Astrocyte of the spinal cord (primary cell): Measurements from ENCODE around the gene NPR2.

Experiments
- DNase-seq: peaks from one replicate; pipeline ENCODE4 v3.0.0; 2011; ENCODE audit warnings: low read depth, low spot score
- H3K4me3 ChIP-seq: 2 replicates; pipeline ENCODE4 v1.5.1; 2011; ENCODE audit warnings: low read depth, mild to moderate bottlenecking, low read length, moderate library complexity
- in situ Hi-C: cut with HindIII; loops from 2 replicates; pipeline ENCODE4 v1.10.0; 2017; ENCODE audit warnings: low sequenced_read_pairs
- TF ChIP-seq, protein P1 (sequence below): IDR thresholded peaks from 2 replicates; pipeline ENCODE4 v1.5.1; 2012; ENCODE audit warnings: low read depth, mild to moderate bottlenecking, low read length, inconsistent platforms

NPR2 gene

GRCh38 chr9:35814106-35814840 lies 22.9 kb downstream of the NPR2 start:
- TF ChIP-seq, protein P1, sequence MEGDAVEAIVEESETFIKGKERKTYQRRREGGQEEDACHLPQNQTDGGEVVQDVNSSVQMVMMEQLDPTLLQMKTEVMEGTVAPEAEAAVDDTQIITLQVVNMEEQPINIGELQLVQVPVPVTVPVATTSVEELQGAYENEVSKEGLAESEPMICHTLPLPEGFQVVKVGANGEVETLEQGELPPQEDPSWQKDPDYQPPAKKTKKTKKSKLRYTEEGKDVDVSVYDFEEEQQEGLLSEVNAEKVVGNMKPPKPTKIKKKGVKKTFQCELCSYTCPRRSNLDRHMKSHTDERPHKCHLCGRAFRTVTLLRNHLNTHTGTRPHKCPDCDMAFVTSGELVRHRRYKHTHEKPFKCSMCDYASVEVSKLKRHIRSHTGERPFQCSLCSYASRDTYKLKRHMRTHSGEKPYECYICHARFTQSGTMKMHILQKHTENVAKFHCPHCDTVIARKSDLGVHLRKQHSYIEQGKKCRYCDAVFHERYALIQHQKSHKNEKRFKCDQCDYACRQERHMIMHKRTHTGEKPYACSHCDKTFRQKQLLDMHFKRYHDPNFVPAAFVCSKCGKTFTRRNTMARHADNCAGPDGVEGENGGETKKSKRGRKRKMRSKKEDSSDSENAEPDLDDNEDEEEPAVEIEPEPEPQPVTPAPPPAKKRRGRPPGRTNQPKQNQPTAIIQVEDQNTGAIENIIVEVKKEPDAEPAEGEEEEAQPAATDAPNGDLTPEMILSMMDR: peak; percentile 41
- peak; percentile 52 for DNase-seq
- in situ Hi-C loops: no loop called here
- peak overlapping the region; percentile 78 for H3K4me3 ChIP-seq

- in situ Hi-C loops: no loop called here
- TF ChIP-seq, protein P1: no peak
- peak within 1 kb of the TSS; percentile 78 for H3K4me3 ChIP-seq
- peak; percentile 99 for DNase-seq
Observed at GRCh38 chr9:35814841-35815543, 23.6 kb downstream of the NPR2 start, which contains the start of gene HINT2. HINT2 (minus strand) TSS chr9:35815042; CDS start chr9:35814979, 63 bp downstream.

DNA sequence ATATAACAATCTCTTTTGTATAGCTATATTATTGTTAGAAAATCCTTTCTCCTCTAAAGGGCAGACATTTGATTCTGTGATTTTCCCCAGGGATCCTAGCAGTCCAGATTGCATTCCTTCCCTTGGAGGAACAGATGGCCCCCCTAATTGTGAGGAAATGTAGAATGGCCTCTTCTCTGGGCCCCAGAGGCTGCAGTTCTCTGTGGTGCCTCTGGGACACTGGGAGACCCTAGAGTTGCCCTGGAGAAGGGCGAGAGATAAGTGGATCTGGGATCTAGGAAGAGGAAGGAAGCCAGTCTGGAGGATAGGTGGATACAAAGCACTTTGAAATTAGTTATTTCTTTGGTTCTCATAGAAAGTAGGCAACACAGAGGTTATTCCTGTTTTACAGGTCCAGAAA lies 25.3 kb downstream of the NPR2 start:
- DNase-seq: no peak
- H3K4me3 ChIP-seq: no peak overlapping the region
- TF ChIP-seq, protein P1: no peak
- in situ Hi-C loops: no loop called here

- TF ChIP-seq, protein P1: no peak
- no peak for DNase-seq
- in situ Hi-C loops: no loop called here
- H3K4me3 ChIP-seq: no peak overlapping the region
Observed at GRCh38 chr9:35818341-35818740, 26.9 kb downstream of the NPR2 start.

GRCh38 chr9:35820076-35820475 lies 28.7 kb downstream of the NPR2 start:
- TF ChIP-seq, protein P1: no peak
- H3K4me3 ChIP-seq: no peak overlapping the region
- in situ Hi-C loops: no loop called here
- peak; percentile 56 for DNase-seq

- in situ Hi-C loops: no loop called here
- TF ChIP-seq, protein P1: no peak
- no peak for DNase-seq
- no peak overlapping the region for H3K4me3 ChIP-seq
Observed at GRCh38 chr9:35822926-35823325, 31.5 kb downstream of the NPR2 start.
